Upper lobe of left lung (tissue), 4 donors: ENCODE data around the gene KRTAP19-4.

Experiments
- CTCF ChIP-seq, 6 experiments: fragments of 450-650 bp in 4 of 6; fragments of 200-600 bp in 2 of 6; sonication (generic) in 2 of 6; IDR thresholded peaks; one replicate each; pipeline ENCODE4 v1.5.1; 2016 to 2019; ENCODE audit warnings: antibody characterized with exemption in 6 of 6
- EP300 ChIP-seq, 4 donors: sonication (generic); formaldehyde crosslinking; IDR thresholded peaks; one replicate each; pipeline ENCODE4 v1.5.1; 2017; ENCODE audit warnings: antibody characterized with exemption in 4 of 4, control low read depth in 2 of 4

DNA sequence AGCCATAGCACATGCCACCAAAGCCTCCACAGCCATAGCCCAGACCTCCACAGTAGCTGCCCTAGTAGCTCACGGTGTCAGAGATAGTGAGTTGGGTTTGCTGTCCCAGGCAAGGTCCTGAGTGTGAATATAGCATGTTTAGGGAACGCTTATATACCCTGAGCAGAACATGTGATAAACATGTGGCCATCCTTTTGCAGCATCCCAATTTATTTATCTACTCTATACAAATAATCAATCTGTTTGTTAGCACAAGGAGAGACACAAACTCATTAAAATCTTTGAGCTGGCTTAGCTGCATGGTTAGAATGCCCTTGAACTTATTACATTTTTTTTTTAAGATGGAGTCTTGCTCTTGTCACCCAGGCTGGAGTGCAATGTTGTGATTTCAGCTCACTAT, 9.6 kb downstream of the KRTAP19-4 start, which contains the start of gene KRTAP19-2:
- no peak for TF ChIP-seq CTCF (IDR thresholded peaks at IDR 0.05)
- TF ChIP-seq EP300 (IDR thresholded peaks at IDR 0.05), result no peak
